ENCODE measurements around the gene NRSN1.
"Not testable (repeated sequence)": the region's sequence is repeated elsewhere in the genome, so short reads cannot be mapped to it uniquely, and the experiment has no call there.

NRSN1 gene

DNA sequence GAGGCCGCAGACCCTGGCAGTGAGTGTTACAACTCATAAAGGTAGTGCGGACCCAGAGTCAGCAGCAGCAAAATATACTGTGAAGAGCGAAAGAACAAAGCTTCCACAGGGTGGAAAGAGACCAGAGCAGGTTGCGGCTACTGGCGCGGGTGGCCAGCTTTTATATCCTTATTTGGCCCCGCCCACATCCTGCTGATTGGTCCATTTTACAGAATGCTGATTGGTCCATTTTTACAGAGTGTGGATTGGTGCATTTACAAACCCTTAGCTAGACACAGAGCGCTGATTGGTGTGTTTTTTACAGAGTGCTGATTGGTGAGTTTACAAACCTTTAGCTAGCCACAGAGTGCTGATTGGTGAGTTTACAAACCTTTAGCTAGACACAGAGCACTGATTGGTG, 16.7 kb downstream of the NRSN1 start:
- DNase-seq (ENCODE audit: low spot score) = not testable (repeated sequence)

GRCh38 chr6:24145690-24146131, 19.7 kb downstream of the NRSN1 start:
- DNase-seq (ENCODE audit: low spot score) = no peak

GRCh38 chr6:24146871-24147270, 20.9 kb downstream of the NRSN1 start:
- no peak for DNase-seq (ENCODE audit: low spot score)

- DNase-seq (ENCODE audit: low spot score) = no peak
Measured at GRCh38 chr6:24147511-24148153, 21.6 kb downstream of the NRSN1 start.

- DNase-seq (ENCODE audit: low spot score) = no peak
Measured at GRCh38 chr6:24148154-24148570, 22.1 kb downstream of the NRSN1 start.

DNA sequence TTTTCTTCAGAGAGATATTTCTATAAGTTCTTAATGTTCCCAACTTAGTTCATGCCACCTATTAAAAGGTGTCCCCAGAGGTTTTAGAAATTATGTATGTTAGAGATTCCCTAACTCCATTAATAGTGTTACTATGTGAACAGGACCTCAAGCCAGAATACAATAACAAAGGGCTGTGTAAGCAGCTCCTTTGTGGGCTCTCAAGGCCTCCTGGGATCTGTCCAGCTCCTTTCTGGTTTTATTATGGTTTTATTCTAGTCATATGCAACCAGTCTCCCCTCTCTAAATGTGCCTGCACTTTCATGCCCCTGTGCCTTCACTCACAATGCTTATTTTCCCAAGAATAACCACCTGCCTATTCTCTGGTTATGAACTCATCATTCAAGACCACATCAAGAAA, 22.7 kb downstream of the NRSN1 start:
- DNase-seq (ENCODE audit: low spot score) = no peak

- DNase-seq (ENCODE audit: low spot score) = no peak
Measured at GRCh38 chr6:24149296-24149695, 23.3 kb downstream of the NRSN1 start.

GRCh38 chr6:24149836-24150235, 23.8 kb downstream of the NRSN1 start:
- DNase-seq (ENCODE audit: low spot score) = no peak

- DNase-seq (ENCODE audit: low spot score) = no peak
Measured at GRCh38 chr6:24152014-24152413, 26.0 kb downstream of the NRSN1 start.

- no peak for DNase-seq (ENCODE audit: low spot score)
Measured at GRCh38 chr6:24154121-24154520, 28.1 kb downstream of the NRSN1 start.

DNA sequence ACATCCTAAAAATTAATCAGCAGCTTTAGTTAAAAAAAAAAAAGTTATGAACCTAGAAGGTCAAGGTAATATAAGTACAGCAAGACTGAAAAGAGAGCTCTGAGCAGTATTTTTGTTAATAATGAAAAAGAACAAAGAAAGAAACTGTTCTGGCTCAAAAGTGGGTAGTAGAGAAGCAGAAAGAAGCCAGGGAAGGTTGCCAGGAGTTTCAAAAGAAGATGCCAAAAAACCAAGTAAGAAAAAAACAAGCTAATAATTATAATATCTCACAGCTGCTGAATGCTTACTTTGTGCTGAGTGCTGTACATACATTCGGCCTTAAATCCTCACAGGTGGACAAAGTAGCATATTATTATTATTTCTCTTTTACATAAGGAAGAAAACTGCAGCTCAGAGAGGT, 31.9 kb downstream of the NRSN1 start:
- DNase-seq (ENCODE audit: low spot score) = no peak

DNA sequence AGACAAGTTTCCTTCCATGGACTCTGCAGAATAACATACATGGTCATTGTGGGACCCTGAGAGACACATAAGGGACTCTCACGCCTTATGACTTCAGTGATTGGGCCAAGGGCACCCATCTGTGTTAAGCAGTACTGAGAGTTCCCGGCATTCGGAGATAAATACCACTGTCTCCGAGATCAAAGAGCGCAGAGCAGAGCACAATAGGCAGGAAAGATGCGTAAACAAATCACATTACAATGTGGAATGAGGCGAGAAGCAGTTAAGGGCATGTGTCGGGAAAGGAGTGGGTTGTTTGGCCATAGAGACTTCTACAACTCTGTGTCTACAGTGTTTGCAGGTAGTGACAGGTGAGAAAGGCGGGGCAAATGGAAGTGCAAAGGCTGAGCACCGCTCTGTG, 57.6 kb downstream of the NRSN1 start:
- DNase-seq (ENCODE audit: low spot score) = no peak

GRCh38 chr6:24186349-24186748, 60.3 kb downstream of the NRSN1 start:
- DNase-seq (ENCODE audit: low spot score) = no peak

DNA sequence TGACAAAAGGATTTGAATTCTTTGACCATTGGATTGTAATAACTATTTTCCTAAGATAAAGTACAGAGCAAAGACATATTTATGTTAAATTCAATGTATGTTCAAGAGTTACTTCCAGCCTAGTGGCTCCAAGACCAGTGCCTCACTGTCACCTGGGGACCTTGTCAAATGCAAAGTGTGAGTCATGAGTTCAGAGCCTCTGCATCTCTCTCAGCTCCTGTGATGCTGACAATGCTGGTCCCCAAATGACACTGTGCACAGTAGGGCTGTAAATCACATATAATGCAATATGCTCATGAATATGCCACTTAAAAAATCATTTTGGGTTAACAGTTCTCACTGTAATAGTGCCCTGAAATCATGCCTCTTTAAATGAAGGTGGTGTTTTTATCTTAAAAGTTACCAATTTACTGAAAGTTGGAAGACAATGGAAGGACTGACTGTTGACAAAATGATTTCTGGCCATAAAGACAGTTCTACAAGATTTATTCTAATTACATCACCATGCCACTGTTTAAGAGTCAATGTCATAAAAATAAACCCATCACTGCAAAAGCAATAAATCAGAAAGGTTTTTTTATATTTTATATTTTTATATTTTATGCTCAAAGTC, 62.1 kb downstream of the NRSN1 start:
- DNase-seq (ENCODE audit: low spot score) = no peak

DNA sequence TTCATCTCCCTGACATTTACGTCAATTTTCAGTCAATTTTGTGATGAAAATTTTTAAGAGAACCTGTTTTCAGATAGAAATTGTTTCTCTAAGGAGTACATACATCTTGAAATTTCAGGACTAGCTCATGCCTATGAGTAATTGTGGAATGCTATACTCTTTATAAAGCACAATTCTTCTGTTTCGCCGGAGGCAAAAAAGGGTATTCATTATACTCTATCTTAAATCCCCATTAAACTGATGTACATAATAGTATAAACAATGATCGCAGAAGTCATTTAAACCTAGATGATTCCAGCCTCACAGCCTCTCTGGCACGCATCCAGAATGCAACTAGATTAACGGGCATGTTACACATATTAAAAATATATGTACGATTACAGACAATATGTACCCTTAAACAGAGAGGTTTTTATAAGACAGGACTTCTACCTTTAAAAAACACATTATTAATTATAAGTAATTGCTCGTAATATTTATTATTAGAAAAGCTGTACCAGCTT, 62.6 kb downstream of the NRSN1 start:
- DNase-seq (ENCODE audit: low spot score) = no peak

DNA sequence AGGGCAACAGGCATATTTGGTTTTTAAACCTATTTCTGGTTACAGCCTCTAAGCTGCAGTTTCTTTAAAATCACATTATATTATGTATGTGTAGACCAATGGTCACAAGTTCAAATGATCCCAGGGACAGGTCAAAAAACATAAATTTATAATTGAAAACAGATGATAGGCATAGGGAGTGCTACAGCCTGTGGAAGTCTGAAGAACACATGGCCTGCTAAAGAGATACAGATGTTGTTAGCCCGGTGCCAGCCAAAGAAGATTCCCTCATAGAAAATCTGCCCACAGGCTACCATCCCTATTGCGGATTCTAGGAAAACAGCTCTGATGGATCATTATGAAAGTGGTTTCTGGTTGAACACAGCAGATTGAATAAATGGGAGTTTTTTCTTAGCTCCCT, 65.3 kb downstream of the NRSN1 start:
- DNase-seq (ENCODE audit: low spot score) = no peak

DNA sequence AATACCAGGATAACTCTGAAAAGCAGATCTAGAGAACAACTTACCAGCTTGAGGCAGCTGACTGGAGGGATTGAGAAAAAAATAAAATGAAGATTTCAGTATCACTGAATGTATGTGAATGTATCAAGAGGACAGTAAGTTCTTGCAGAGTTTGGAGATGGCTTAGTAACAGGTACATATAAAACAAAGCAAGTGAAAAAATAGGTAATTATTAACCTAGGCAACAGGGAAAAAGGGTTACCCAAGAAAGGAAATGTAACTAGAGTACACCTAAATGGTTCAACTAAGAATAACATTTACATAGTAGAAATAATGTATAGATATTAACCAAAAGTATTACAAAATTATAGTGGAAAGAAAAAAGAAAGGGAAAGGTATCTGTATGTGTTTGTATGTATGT, 67.3 kb downstream of the NRSN1 start:
- DNase-seq (ENCODE audit: low spot score) = no peak

DNA sequence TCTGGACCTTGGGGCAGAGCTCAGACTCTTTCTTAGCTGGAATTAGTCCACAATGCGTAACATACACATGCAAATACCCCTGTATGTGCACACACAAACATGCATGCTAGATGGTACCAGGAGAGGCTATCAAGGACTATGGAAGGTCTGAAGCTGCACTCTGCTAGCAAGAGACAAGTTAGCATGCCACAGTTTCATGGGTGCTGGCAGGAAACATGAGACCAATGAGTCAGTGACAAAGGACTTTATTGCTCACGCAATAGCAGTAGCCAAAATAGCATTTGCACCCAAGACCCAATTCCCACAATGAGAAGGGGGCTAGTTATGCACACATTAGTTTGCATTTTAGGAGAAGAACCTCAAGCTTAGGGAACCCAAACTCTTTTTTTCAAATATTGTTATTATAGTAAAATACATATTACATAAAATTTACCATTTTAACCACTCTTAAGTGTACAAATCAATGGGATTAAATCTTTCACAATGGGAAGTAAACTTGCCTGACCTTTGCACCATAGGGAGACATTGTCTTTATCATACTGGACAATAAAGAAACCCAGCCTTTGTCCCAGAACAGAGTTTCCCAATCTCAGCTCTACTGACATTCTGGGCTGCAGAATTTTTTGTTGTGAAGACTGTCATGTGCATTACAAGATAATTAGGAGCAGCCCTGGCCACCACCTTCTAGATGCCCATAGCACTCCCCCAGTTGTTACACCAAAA, 69.1 kb downstream of the NRSN1 start:
- DNase-seq (ENCODE audit: low spot score) = no peak

DNA sequence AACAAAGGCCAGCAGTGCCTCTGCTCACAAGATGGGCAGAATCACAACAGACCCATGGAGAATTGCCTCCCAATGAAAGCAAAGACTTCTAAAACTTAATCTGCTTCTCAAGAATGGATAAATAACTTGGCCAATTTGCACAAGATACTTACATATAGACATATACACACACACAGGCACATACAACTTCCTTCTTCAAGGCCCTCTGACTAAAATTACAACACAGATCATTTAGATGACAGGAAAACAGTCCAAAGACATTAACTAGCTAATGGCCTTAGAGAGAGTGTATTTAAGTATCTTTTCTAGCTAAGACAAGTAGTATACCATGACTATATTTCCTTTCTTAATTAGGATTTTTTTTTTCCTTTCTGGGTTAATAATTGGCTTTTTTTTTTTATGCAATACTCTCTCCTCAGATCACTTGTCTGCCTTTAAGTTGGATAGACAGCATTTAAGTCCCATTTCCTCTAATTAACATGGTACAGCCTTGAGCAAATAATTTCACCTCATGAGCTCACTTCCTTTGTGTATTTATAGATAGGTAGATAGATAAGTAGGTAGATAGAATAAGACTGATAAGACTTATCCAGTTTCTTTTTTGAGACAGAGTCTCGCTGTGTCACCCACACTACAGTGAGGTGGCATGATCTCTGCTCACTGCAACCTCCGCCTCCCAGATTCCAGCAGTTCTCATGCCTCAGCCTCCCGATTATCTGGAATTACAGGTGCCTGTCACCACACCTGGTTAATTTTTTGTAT, 70.0 kb downstream of the NRSN1 start:
- no peak for DNase-seq (ENCODE audit: low spot score)

Measured in globus pallidus (tissue), 1 donor.